ENCODE results near the gene ASTE1. TPM values are rescaled to one million over a fixed set of nuclear protein-coding genes. Genes with fewer than 3 reads are reported as not detected.
A peak's percentile ranks its signal among the peaks of the same experiment; 100 is the strongest.
"Not testable (repeated sequence)": the region's sequence is repeated elsewhere in the genome, so short reads cannot be mapped to it uniquely, and the experiment has no call there.

The ASTE1 gene
- total RNA-seq: 15.1 TPM

- DNase-seq (ENCODE audit: low spot score in 2 of 2): peak; percentile 56 to 77
- FAIRE-seq: no peak
Observed at GRCh38 chr3:131026321-131027151, at the start of gene ASTE1, which contains the start of gene NEK11. ASTE1 (minus strand) TSS chr3:131026825; CDS start chr3:131025306, 1,519 bp downstream. NEK11 (plus strand) TSS chr3:131026877; CDS start chr3:131029709, 2,832 bp downstream.

- no peak for FAIRE-seq
- DNase-seq (ENCODE audit: low spot score in 2 of 2): no peak
Observed at GRCh38 chr3:131075632-131076328, 49.2 kb upstream of the ASTE1 start.

GRCh38 chr3:131072845-131073244, 46.2 kb upstream of the ASTE1 start:
- DNase-seq (ENCODE audit: low spot score in 2 of 2) (no peak), FAIRE-seq (no peak)

- DNase-seq (ENCODE audit: low spot score in 2 of 2) (no peak), FAIRE-seq (no peak)
Observed at GRCh38 chr3:131072099-131072559, 45.5 kb upstream of the ASTE1 start.

GRCh38 chr3:131067983-131068382, 41.4 kb upstream of the ASTE1 start:
- no peak for DNase-seq (ENCODE audit: low spot score in 2 of 2)
- no peak for FAIRE-seq

- FAIRE-seq: peak; percentile 84
- no peak for DNase-seq (ENCODE audit: low spot score in 2 of 2)
Observed at GRCh38 chr3:131053043-131053859, 26.6 kb upstream of the ASTE1 start.

GRCh38 chr3:131050001-131050400, 23.4 kb upstream of the ASTE1 start:
- DNase-seq (ENCODE audit: low spot score in 2 of 2) (no peak), FAIRE-seq (no peak)

GRCh38 chr3:131048030-131048429, 21.4 kb upstream of the ASTE1 start:
- FAIRE-seq: no peak

GRCh38 chr3:131047582-131047981, 21.0 kb upstream of the ASTE1 start:
- DNase-seq (ENCODE audit: low spot score in 2 of 2) (no peak), FAIRE-seq (no peak)

More at GRCh38 chr3:131048030-131048429, 21.4 kb upstream of the ASTE1 start:
- DNase-seq (ENCODE audit: low spot score in 2 of 2): no peak

GRCh38 chr3:131042271-131042985, 15.8 kb upstream of the ASTE1 start:
- not testable (repeated sequence) for FAIRE-seq; DNase-seq (ENCODE audit: low spot score in 2 of 2)

- DNase-seq (ENCODE audit: low spot score in 2 of 2) (no peak), FAIRE-seq (no peak)
Observed at GRCh38 chr3:131038326-131038725, 11.7 kb upstream of the ASTE1 start.

- FAIRE-seq (no peak), DNase-seq (ENCODE audit: low spot score in 2 of 2) (no peak)
Observed at GRCh38 chr3:131036986-131037385, 10.4 kb upstream of the ASTE1 start.

GRCh38 chr3:131036200-131036816, 9.7 kb upstream of the ASTE1 start:
- DNase-seq (ENCODE audit: low spot score in 2 of 2) (no peak), FAIRE-seq (no peak)

GRCh38 chr3:131033480-131034080, 7.0 kb upstream of the ASTE1 start:
- peak; percentile 84 for FAIRE-seq

GRCh38 chr3:131031660-131032059, 5.0 kb upstream of the ASTE1 start:
- FAIRE-seq: no peak

More at GRCh38 chr3:131033480-131034080, 7.0 kb upstream of the ASTE1 start:
- DNase-seq (ENCODE audit: low spot score in 2 of 2): no peak

GRCh38 chr3:131028844-131029243, 2.2 kb upstream of the ASTE1 start:
- FAIRE-seq (no peak), DNase-seq (ENCODE audit: low spot score in 2 of 2) (no peak)

More at GRCh38 chr3:131031660-131032059, 5.0 kb upstream of the ASTE1 start:
- DNase-seq (ENCODE audit: low spot score in 2 of 2): no peak

- FAIRE-seq (no peak), DNase-seq (ENCODE audit: low spot score in 2 of 2) (no peak)
Observed at GRCh38 chr3:131025539-131025938, 1.1 kb downstream of the ASTE1 start.

GRCh38 chr3:131020122-131020693, 6.4 kb downstream of the ASTE1 start:
- no peak for FAIRE-seq
- no peak for DNase-seq (ENCODE audit: low spot score in 2 of 2)

GRCh38 chr3:131018970-131019369, 7.7 kb downstream of the ASTE1 start:
- DNase-seq (ENCODE audit: low spot score in 2 of 2): no peak
- no peak for FAIRE-seq
